ENCODE data around the gene NALF2.

The NALF2 gene

DNA sequence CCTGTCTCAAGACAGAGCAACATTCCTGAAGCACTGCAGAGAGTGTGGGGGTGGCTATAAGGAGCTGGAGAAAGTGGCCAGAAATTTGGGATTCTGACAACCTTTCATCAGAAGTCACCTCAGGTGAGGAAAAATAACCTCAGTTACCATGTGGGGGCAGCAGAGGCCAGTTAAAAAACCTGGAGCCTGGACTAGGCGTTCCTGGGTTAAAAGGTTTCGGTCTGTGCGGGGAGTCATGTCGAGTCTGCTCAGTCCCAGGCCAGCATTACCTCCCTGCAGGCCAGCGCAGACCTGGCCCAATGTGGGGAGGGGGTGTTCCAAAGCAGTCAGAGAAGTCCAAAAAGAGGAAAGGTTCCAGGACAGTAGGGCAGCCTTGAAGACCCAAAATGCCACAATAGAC is 10.9 kb upstream of the NALF2 start:
- TF ChIP-seq, protein P1, sequence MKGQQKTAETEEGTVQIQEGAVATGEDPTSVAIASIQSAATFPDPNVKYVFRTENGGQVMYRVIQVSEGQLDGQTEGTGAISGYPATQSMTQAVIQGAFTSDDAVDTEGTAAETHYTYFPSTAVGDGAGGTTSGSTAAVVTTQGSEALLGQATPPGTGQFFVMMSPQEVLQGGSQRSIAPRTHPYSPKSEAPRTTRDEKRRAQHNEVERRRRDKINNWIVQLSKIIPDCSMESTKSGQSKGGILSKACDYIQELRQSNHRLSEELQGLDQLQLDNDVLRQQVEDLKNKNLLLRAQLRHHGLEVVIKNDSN (IDR thresholded peaks at IDR 0.05), result no peak
- peak; percentile 68 for TF ChIP-seq RAD21 (IDR thresholded peaks at IDR 0.05; ENCODE audit: low read depth)

DNA sequence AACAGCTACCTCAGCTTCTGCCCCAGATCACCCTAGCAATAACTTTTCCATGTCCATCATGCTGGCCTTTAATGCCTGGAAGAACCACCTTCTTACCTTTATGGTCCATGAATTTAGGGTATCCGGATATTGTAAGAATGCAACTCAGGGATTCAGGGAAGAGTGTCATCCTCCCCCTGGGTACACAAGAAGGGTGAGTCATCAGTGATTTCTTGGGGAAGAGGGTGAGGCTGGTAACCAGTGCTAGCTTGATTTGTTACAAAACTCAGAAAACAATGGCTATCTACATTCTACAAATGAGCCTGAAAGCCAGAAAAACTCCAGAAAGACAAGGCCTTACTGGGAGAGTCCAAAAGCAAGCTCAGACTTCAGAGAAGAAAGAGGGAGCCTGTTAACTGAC is 10.4 kb upstream of the NALF2 start:
- TF ChIP-seq YY1 (IDR thresholded peaks at IDR 0.05; ENCODE audit: low read depth) (no peak), EGR1 (IDR thresholded peaks at IDR 0.05) (no peak)

DNA sequence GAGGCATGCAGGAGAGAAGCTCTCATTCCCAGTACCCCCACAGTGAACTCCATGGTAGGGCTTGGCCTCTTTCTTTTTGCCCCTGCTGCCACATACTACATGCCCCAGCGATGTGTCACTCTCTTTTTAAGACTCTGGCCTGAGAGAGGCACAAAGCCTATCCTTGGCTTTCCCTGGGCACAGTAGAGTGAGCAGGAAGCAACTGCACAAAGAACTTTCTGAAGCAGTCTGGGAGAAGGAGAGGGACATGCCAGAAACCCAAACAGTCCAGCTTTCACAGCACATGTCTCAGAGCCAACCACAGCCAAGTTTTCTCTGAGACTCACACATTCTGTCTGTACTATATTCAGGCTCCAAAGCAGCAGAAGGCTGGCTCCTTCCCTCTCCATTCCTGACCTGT is 7.9 kb upstream of the NALF2 start:
- TF ChIP-seq, protein P2, sequence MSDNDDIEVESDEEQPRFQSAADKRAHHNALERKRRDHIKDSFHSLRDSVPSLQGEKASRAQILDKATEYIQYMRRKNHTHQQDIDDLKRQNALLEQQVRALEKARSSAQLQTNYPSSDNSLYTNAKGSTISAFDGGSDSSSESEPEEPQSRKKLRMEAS (IDR thresholded peaks at IDR 0.05), result no peak
- TF ChIP-seq, protein P1 (IDR thresholded peaks at IDR 0.05), result no peak
- TF ChIP-seq EP300 (IDR thresholded peaks at IDR 0.05; ENCODE audit: borderline replicate concordance), result no peak
- TF ChIP-seq EGR1 (IDR thresholded peaks at IDR 0.05), result no peak
- TF ChIP-seq TCF12 (IDR thresholded peaks at IDR 0.05; ENCODE audit: low read depth), result no peak
- no peak for TF ChIP-seq RAD21 (IDR thresholded peaks at IDR 0.05; ENCODE audit: low read depth)
- no peak for TF ChIP-seq YY1 (IDR thresholded peaks at IDR 0.05; ENCODE audit: low read depth)
- no peak for TF ChIP-seq ZBTB7A (IDR thresholded peaks at IDR 0.05; ENCODE audit: low read depth)
- TF ChIP-seq FOXM1 (IDR thresholded peaks at IDR 0.05; ENCODE audit: borderline replicate concordance, low read depth), result no peak
- no peak for TF ChIP-seq TAF1 (IDR thresholded peaks at IDR 0.05; ENCODE audit: low read depth)
- TF ChIP-seq, protein P3, sequence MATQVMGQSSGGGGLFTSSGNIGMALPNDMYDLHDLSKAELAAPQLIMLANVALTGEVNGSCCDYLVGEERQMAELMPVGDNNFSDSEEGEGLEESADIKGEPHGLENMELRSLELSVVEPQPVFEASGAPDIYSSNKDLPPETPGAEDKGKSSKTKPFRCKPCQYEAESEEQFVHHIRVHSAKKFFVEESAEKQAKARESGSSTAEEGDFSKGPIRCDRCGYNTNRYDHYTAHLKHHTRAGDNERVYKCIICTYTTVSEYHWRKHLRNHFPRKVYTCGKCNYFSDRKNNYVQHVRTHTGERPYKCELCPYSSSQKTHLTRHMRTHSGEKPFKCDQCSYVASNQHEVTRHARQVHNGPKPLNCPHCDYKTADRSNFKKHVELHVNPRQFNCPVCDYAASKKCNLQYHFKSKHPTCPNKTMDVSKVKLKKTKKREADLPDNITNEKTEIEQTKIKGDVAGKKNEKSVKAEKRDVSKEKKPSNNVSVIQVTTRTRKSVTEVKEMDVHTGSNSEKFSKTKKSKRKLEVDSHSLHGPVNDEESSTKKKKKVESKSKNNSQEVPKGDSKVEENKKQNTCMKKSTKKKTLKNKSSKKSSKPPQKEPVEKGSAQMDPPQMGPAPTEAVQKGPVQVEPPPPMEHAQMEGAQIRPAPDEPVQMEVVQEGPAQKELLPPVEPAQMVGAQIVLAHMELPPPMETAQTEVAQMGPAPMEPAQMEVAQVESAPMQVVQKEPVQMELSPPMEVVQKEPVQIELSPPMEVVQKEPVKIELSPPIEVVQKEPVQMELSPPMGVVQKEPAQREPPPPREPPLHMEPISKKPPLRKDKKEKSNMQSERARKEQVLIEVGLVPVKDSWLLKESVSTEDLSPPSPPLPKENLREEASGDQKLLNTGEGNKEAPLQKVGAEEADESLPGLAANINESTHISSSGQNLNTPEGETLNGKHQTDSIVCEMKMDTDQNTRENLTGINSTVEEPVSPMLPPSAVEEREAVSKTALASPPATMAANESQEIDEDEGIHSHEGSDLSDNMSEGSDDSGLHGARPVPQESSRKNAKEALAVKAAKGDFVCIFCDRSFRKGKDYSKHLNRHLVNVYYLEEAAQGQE (IDR thresholded peaks at IDR 0.05; ENCODE audit: low read depth), result no peak
- no peak for TF ChIP-seq NFIC (IDR thresholded peaks at IDR 0.05)
- no peak for TF ChIP-seq TEAD4 (IDR thresholded peaks at IDR 0.05)
- no peak for TF ChIP-seq CREB1 (IDR thresholded peaks at IDR 0.05; ENCODE audit: low read depth)
- no peak for TF ChIP-seq CEBPB (IDR thresholded peaks at IDR 0.05)

DNA sequence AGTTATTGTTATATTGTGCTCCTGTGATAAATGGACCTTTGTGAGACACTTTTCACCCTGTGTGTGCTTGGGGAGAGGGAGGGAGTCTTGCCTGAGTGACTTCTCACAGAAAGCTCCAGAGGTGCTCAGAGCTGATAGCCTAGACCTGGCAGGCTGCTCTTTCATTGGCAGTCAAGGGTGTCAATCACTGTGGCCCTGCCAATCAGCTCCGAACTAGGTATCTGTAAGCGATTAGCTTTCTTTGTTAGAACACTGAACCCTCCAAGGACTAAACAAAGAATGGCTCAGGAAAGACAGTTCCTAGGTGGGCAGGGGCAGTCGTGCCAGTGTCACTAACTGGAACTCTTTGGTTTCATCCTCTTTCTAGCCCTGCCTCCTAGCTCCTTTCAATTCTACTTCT is 2.7 kb upstream of the NALF2 start:
- TF ChIP-seq RAD21 (IDR thresholded peaks at IDR 0.05; ENCODE audit: low read depth) (no peak), FOXM1 (IDR thresholded peaks at IDR 0.05; ENCODE audit: borderline replicate concordance, low read depth) (no peak), TEAD4 (IDR thresholded peaks at IDR 0.05) (no peak), TAF1 (IDR thresholded peaks at IDR 0.05; ENCODE audit: low read depth) (no peak), NFIC (IDR thresholded peaks at IDR 0.05) (no peak), TCF12 (IDR thresholded peaks at IDR 0.05; ENCODE audit: low read depth) (no peak), YY1 (IDR thresholded peaks at IDR 0.05; ENCODE audit: low read depth) (no peak), EP300 (IDR thresholded peaks at IDR 0.05; ENCODE audit: borderline replicate concordance) (no peak), CREB1 (IDR thresholded peaks at IDR 0.05; ENCODE audit: low read depth) (no peak)
- TF ChIP-seq, protein P1 (IDR thresholded peaks at IDR 0.05), result no peak

DNA sequence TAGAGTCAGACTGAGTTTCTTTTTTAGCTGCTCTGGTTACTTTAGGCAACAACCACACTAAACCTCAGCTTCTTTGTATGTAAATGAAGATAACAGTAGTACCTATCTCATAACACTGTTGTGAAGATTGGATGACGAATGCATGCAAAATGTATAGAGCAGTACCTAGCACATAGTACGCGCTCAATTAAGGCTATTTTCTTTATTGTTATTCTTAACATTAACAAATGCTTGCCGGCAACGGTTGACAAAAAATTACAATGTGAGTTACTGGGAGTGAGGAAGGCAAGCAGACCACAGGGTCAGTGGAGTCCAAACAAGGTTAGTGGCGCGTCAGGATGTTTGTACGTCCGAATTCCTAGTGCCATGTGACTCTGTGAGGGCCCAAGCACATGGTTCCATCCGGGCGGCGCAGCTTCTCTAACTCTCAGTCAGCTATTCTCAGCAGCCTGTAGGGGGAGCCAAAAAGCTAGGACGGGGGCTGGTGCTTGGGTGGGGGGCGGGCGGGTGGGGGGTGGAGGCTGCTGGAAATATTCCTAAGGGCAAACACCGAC is 821 bp upstream of the NALF2 start:
- TF ChIP-seq FOXM1 (IDR thresholded peaks at IDR 0.05; ENCODE audit: borderline replicate concordance, low read depth) (no peak), EP300 (IDR thresholded peaks at IDR 0.05; ENCODE audit: borderline replicate concordance) (no peak), EGR1 (IDR thresholded peaks at IDR 0.05) (no peak), CREB1 (IDR thresholded peaks at IDR 0.05; ENCODE audit: low read depth) (no peak), NFIC (IDR thresholded peaks at IDR 0.05) (no peak)
- TF ChIP-seq, protein P2 (IDR thresholded peaks at IDR 0.05), result peak; percentile 60
- TF ChIP-seq, protein P3 (IDR thresholded peaks at IDR 0.05; ENCODE audit: low read depth), result no peak
- TF ChIP-seq, protein P1 (IDR thresholded peaks at IDR 0.05), result peak; percentile 34; the same call in 1 of the 2 replicates
